ENCODE results near the gene DARS1.

GRCh38 chr2:135969655-135970387 lies 15.6 kb downstream of the DARS1 start:
- no peak for TF ChIP-seq CTCF (IDR thresholded peaks at IDR 0.05)
- no peak for TF ChIP-seq POLR2A (IDR thresholded peaks at IDR 0.05)
